K562 (cell line): ENCODE measurements around the gene OARD1. TPM values are rescaled to one million over a fixed set of nuclear protein-coding genes. Genes with fewer than 3 reads are reported as not detected.

Experiments used
- HDAC8 ChIP-seq: fragments of 450-650 bp; IDR thresholded peaks from 2 replicates; pipeline ENCODE4 v1.6.1; 2016; ENCODE audit warnings: mild to moderate bottlenecking, missing genetic modification characterization, moderate library complexity, missing compliant biosample characterization
- polyA plus RNA-seq, 8 experiments: library from polyadenylated mRNA; depleted of rRNA in 4 of 8; stranded (reverse) in 5 of 8; unstranded in 3 of 8; fragments of >200 nt; fragmentation: Nextera tagmentation in 2 of 8; fragmentation: Illumina TruSeq in 1 of 8; extraction: Ambion mirVana in 2 of 8; extraction: Trizol in 1 of 8; gene quantifications; 2 replicates each; pipeline versions ENCODE4 v1.2.1 to v1.2.3, GENCODE V29; 2011 to 2014; ENCODE audit warnings: inconsistent platforms in 1 of 8, missing spikeins in 1 of 8
- total RNA-seq, 7 experiments: library from RNA; depleted of rRNA in 6 of 7; stranded (reverse); fragments of >200 nt in 6 of 7; fragmentation: Illumina TruSeq in 2 of 7; extraction: Trizol in 2 of 7; gene quantifications; 2 replicates each; pipeline versions ENCODE4 v1.2.1 to v1.2.3, GENCODE V29; 2011 to 2021; ENCODE audit warnings: low replicate concordance in 1 of 7
- TF ChIP-seq, protein P1 (sequence below): fragments of 150-350 bp; conservative IDR thresholded peaks from 2 replicates; pipeline ENCODE4 v1.6.1; 2014; ENCODE audit warnings: low read length
- TF ChIP-seq, protein P2 (sequence below), 3 experiments: fragments of 200-800 bp in 1 of 3; sonication (Bioruptor generic) in 1 of 3; sonication (generic) in 1 of 3; formaldehyde crosslinking in 1 of 3; IDR thresholded peaks; 2 replicates each; pipeline versions ENCODE4 v1.6.1 to v1.8.0; 2016 to 2022; ENCODE audit warnings: mild to moderate bottlenecking in 2 of 3, missing compliant biosample characterization in 2 of 3, missing genetic modification characterization in 2 of 3, missing genetic modification reagents in 1 of 3

OARD1 gene
- total and polyA plus RNA-seq, 9 of the 15 experiments (the other 6 are each of a cell fraction or from before 2014, with no cell fraction given), result 43.4 to 88.3 (median 61.1) TPM

DNA sequence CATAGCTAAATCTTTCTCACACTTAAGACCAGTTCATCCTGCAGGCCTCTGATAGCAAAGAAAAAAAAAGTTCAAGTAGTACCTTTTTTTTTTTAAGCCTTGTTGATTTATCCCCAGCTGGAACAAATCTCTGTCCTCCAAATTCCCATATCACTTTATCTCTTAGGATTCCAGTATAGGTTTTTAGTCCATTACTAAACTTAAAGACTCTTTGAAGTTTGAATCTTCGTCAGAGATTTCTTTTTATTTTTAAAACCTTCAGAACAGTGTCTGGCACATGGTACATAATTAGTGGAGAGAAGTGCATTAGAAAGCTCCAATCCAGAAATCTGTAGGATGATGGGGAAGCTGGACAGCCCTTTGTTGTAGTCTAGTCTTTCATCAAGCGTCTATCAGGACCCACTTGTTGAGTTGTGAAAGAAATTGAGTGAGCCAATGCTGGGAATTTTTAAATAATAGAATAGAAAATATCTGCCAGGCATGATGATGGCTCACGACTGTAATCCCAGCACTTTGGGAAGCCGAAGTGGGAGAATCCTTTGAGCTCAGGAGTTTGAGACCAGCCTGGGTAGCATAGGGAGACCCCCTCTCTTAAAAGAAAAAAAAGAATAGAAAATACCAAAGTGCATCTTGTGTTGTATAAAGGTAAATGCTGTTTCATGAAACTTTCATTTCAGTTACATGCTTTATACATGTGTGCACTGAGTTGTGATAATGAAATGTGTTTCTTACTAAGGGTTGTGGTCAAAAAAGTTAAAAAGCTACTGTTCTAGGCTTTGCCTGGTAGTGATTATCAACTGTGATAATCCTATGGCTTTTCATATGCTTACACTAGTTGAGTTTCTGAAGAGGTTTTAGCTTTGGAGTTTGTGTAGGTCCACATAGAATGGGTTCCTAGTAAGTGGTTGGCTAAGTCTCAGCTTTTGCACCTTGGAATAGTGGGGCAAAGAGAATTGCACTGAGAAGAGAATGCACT lies 3.8 kb upstream of the OARD1 start (continued):
- TF ChIP-seq, protein P1, sequence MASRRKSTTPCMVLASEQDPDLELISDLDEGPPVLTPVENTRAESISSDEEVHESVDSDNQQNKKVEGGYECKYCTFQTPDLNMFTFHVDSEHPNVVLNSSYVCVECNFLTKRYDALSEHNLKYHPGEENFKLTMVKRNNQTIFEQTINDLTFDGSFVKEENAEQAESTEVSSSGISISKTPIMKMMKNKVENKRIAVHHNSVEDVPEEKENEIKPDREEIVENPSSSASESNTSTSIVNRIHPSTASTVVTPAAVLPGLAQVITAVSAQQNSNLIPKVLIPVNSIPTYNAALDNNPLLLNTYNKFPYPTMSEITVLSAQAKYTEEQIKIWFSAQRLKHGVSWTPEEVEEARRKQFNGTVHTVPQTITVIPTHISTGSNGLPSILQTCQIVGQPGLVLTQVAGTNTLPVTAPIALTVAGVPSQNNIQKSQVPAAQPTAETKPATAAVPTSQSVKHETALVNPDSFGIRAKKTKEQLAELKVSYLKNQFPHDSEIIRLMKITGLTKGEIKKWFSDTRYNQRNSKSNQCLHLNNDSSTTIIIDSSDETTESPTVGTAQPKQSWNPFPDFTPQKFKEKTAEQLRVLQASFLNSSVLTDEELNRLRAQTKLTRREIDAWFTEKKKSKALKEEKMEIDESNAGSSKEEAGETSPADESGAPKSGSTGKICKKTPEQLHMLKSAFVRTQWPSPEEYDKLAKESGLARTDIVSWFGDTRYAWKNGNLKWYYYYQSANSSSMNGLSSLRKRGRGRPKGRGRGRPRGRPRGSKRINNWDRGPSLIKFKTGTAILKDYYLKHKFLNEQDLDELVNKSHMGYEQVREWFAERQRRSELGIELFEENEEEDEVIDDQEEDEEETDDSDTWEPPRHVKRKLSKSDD, result no peak
- TF ChIP-seq HDAC8 (tag), result no peak
- TF ChIP-seq, protein P2, sequence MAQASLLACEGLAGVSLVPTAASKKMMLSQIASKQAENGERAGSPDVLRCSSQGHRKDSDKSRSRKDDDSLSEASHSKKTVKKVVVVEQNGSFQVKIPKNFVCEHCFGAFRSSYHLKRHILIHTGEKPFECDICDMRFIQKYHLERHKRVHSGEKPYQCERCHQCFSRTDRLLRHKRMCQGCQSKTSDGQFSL (CRISPR knock-in tag; IDR thresholded peaks at IDR 0.05), result no peak
- TF ChIP-seq, protein P2 (tag; IDR thresholded peaks at IDR 0.05), result no peak
